A549 (cell line): Measurements from ENCODE around the gene COBLL1. TPM values are rescaled to one million over a fixed set of nuclear protein-coding genes. Genes with fewer than 3 reads are reported as not detected.

Experiments used
- ATAC-seq, 2 experiments: fragments of 200-7000 bp in 1 of 2; fragments of >200 bp in 1 of 2; cut with Nextera tagmentation in 1 of 2; cut with Tn5 transposase in 1 of 2; 3 replicates each; pipeline versions ENCODE4 v1.8.0 to v1.9.1; 2018 to 2020; ENCODE audit warnings: mild to moderate bottlenecking in 1 of 2, moderate library complexity in 1 of 2
- CTCF ChIA-PET: fragments of 300-600 bp; sonication (Branson Sonifier 250); formaldehyde crosslinking; extraction: SDS; loops from one replicate; lab custom pipeline; 2021; ENCODE audit warnings: antibody characterized with exemption, inconsistent platforms; lab: Yijun Ruan, JAX
- POLR2A ChIA-PET: fragments of 350-600 bp; formaldehyde crosslinking; extraction: SDS; loops from one replicate; lab custom pipeline; 2021; ENCODE audit warnings: antibody characterized with exemption, inconsistent platforms; lab: Yijun Ruan, JAX
- DNase-seq, 2 experiments: peaks; one replicate each; pipeline versions ENCODE4 v3.0.0 to v3.0.0-alpha.2; 2011 to 2016; ENCODE audit warnings: low read depth in 1 of 2, low spot score in 1 of 2
- FAIRE-seq: peaks from 2 replicates; lab custom pipeline; 2011; peaks lifted over from hg19 to GRCh38; lab: Jason Lieb, UNC
- H3K27ac ChIP-seq, 2 experiments: fragments of >200 bp; sonication (Bioruptor Twin); formaldehyde crosslinking; 3 replicates each; pipeline ENCODE4 v1.5.1; 2016 to 2017
- H3K4me1 ChIP-seq: fragments of >200 bp; sonication (Bioruptor Twin); formaldehyde crosslinking; 3 replicates; pipeline ENCODE4 v1.6.1; 2016
- H3K4me2 ChIP-seq: fragments of >200 bp; sonication (Bioruptor Twin); formaldehyde crosslinking; 3 replicates; pipeline ENCODE4 v1.6.1; 2016
- H3K4me3 ChIP-seq: fragments of >200 bp; sonication (Bioruptor Twin); formaldehyde crosslinking; 3 replicates; pipeline ENCODE4 v1.5.1; 2016
- H3K9me3 ChIP-seq: fragments of >200 bp; sonication (Bioruptor Twin); formaldehyde crosslinking; 3 replicates; pipeline ENCODE4 v1.6.1; 2016
- BHLHE40 ChIP-seq: IDR thresholded peaks from 2 replicates; pipeline ENCODE4 v1.6.1; 2012; ENCODE audit warnings: low read depth, low read length, inconsistent platforms
- CBX2 ChIP-seq: fragments of 200-600 bp; sonication (generic); IDR thresholded peaks from 2 replicates; pipeline ENCODE4 v1.6.1; 2016; ENCODE audit warnings: low read depth, mild to moderate bottlenecking, borderline replicate concordance
- CEBPB ChIP-seq, 2 experiments: fragments of >200 bp in 1 of 2; sonication (Bioruptor Twin) in 1 of 2; formaldehyde crosslinking in 1 of 2; IDR thresholded peaks; 2 replicates each; pipeline ENCODE4 v1.6.1; 2012 to 2016
- EHF ChIP-seq: fragments of 250-450 bp; sonication (Bioruptor Pico); IDR thresholded peaks from 2 replicates; pipeline ENCODE4 v1.5.0; 2020; ENCODE audit warnings: mild to moderate bottlenecking
- EHMT2 ChIP-seq: fragments of 200-600 bp; sonication (generic); IDR thresholded peaks from 2 replicates; pipeline ENCODE4 v1.6.1; 2016; ENCODE audit warnings: antibody characterized with exemption, low read depth, mild to moderate bottlenecking, moderate library complexity
- EP300 ChIP-seq, 2 experiments: fragments of >200 bp; sonication (Bioruptor Twin); formaldehyde crosslinking; IDR thresholded peaks; 2 replicates in 1 of 2; 3 replicates in 1 of 2; pipeline ENCODE4 v1.6.1; 2016 to 2017
- FOXS1 ChIP-seq: fragments of 250-450 bp; sonication (Bioruptor Pico); IDR thresholded peaks from 2 replicates; pipeline ENCODE4 v1.5.0; 2020; ENCODE audit warnings: mild to moderate bottlenecking, moderate library complexity
- HOXB13 ChIP-seq: fragments of 250-450 bp; sonication (Bioruptor Pico); IDR thresholded peaks from 2 replicates; pipeline ENCODE4 v1.5.0; 2020; ENCODE audit warnings: low read depth, mild to moderate bottlenecking, moderate library complexity
- HOXB5 ChIP-seq: fragments of 250-450 bp; sonication (Bioruptor Pico); IDR thresholded peaks from 2 replicates; pipeline ENCODE4 v1.5.0; 2020; ENCODE audit warnings: mild to moderate bottlenecking, moderate library complexity
- JUN ChIP-seq, 2 experiments: fragments of >200 bp; sonication (Bioruptor Twin); formaldehyde crosslinking; IDR thresholded peaks; 2 replicates in 1 of 2; 3 replicates in 1 of 2; pipeline ENCODE4 v1.6.1; 2016 to 2017
- JUNB ChIP-seq: fragments of >200 bp; sonication (Bioruptor Twin); formaldehyde crosslinking; IDR thresholded peaks from 2 replicates; pipeline ENCODE4 v1.6.1; 2016
- KDM5A ChIP-seq: fragments of 200-600 bp; sonication (generic); IDR thresholded peaks from 2 replicates; pipeline ENCODE4 v1.6.1; 2016; ENCODE audit warnings: antibody characterized with exemption, mild to moderate bottlenecking
- PHF8 ChIP-seq: fragments of 200-600 bp; sonication (generic); IDR thresholded peaks from 2 replicates; pipeline ENCODE4 v1.6.1; 2016; ENCODE audit warnings: low read depth, mild to moderate bottlenecking, antibody characterized with exemption, moderate library complexity, borderline replicate concordance
- POLR2A ChIP-seq: IDR thresholded peaks from 2 replicates; pipeline ENCODE4 v1.6.1; 2012; ENCODE audit warnings: mild to moderate bottlenecking, low read length
- POLR2AphosphoS2 ChIP-seq: conservative IDR thresholded peaks from 2 replicates; pipeline ENCODE4 v1.6.1; 2012; ENCODE audit warnings: low read length, improper control_type of control experiment, inconsistent platforms
- RARB ChIP-seq: fragments of 250-450 bp; sonication (Bioruptor Pico); IDR thresholded peaks from 2 replicates; pipeline ENCODE4 v1.8.0; 2021; ENCODE audit warnings: mild to moderate bottlenecking, moderate library complexity
- RCOR1 ChIP-seq: fragments of 150-350 bp; IDR thresholded peaks from 2 replicates; pipeline ENCODE4 v1.6.1; 2014; ENCODE audit warnings: antibody characterized with exemption, low read length, low read depth
- RFX5 ChIP-seq: fragments of 450-650 bp; IDR thresholded peaks from 2 replicates; pipeline ENCODE4 v1.7.1; 2014; ENCODE audit warnings: antibody characterized with exemption, mild to moderate bottlenecking, moderate library complexity
- TP53 ChIP-seq: fragments of 250-450 bp; sonication (Bioruptor Pico); IDR thresholded peaks from 2 replicates; pipeline ENCODE4 v1.5.0; 2021; ENCODE audit warnings: mild to moderate bottlenecking, moderate library complexity
- ZFP36 ChIP-seq: fragments of 450-650 bp; IDR thresholded peaks from 2 replicates; pipeline ENCODE4 v1.6.1; 2014; ENCODE audit warnings: borderline replicate concordance; ENCODE audit not compliant: partially characterized antibody
- ZNF302 ChIP-seq: fragments of 250-450 bp; sonication (Bioruptor Pico); IDR thresholded peaks from 2 replicates; pipeline ENCODE4 v1.9.0; 2021; ENCODE audit warnings: inconsistent platforms, mild to moderate bottlenecking, moderate library complexity
- ZSCAN20 ChIP-seq: fragments of 250-450 bp; sonication (Bioruptor Pico); IDR thresholded peaks from 2 replicates; pipeline ENCODE4 v1.8.0; 2022; ENCODE audit warnings: mild to moderate bottlenecking, moderate library complexity
- WGBS: methylation state at CpG from one replicate; pipeline ENCODE4 v1.1.6; 2017; ENCODE audit errors: missing lambda C conversion rate; 5-methylcytosine and 5-hydroxymethylcytosine counted together
- polyA plus RNA-seq, 4 experiments: library from polyadenylated mRNA; depleted of rRNA in 3 of 4; stranded (reverse); fragments of >200 nt; fragmentation: RNase III in 1 of 4; extraction: RNeasy Plus Mini Kit Qiagen cat#74134 plus additional on column Dnase treatment in 1 of 4; gene quantifications; 2 replicates in 3 of 4; 3 replicates in 1 of 4; pipeline ENCODE4 v1.2.3, GENCODE V29; 2011 to 2017
- TF ChIP-seq, protein P1 (sequence below): fragments of >200 bp; sonication (Bioruptor Twin); formaldehyde crosslinking; IDR thresholded peaks from 3 replicates; pipeline ENCODE4 v1.5.1; 2016
- TF ChIP-seq, protein P2 (sequence below): fragments of 450-650 bp; IDR thresholded peaks from 2 replicates; pipeline ENCODE4 v1.6.1; 2014; ENCODE audit warnings: antibody characterized with exemption
- TF ChIP-seq, protein P3 (sequence below): IDR thresholded peaks from 2 replicates; pipeline ENCODE4 v1.6.1; 2012
- TF ChIP-seq, protein P4 (sequence below): fragments of 150-350 bp; IDR thresholded peaks from 2 replicates; pipeline ENCODE4 v1.6.1; 2014; ENCODE audit warnings: low read depth, mild to moderate bottlenecking, low read length
- TF ChIP-seq, protein P5 (sequence below): fragments of 250-450 bp; sonication (Bioruptor Pico); IDR thresholded peaks from 2 replicates; pipeline ENCODE4 v1.5.0; 2020; ENCODE audit warnings: low read depth, mild to moderate bottlenecking, moderate library complexity
- TF ChIP-seq, protein P6 (sequence below): fragments of >200 bp; sonication (Bioruptor Twin); formaldehyde crosslinking; IDR thresholded peaks from 2 replicates; pipeline ENCODE4 v1.6.1; 2016
- TF ChIP-seq, protein P7 (sequence below): fragments of >200 bp; sonication (Bioruptor Twin); formaldehyde crosslinking; IDR thresholded peaks from 3 replicates; pipeline ENCODE4 v1.6.1; 2016

The COBLL1 gene
- polyA plus RNA-seq, 2 of the 4 experiments (the other 2 are of a cell fraction), result 2.6 to 5.3 TPM

DNA sequence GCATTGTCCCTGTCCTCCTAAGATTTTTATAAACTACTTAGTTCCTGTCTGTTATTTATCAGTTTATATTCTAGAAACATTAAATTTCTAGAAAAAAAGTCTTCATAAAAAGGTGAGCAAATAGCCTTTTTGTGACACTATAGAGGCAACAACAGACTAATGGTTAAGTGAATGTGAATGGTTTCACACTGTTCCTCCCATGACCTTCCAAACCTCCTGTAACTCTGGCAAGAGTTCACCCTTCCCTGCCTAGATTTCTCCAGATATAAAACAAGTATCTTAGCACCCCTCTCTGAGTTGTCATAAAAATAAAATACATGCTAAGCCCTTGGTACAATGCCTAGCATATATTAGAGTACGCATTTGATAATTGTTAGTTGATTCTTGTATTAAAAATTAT is 29.2 kb downstream of the COBLL1 start:
- no peak for FAIRE-seq
- ChIA-PET CTCF (no interaction called here), POLR2A (no interaction called here)
- DNase-seq, result no peak
- no peak overlapping the region for H3K4me3 ChIP-seq
- H3K9me3 ChIP-seq, result no peaks in the 10 kb centered on the region
- H3K4me1 ChIP-seq, result peaks cover 5% of the 10 kb centered on the region; the same call in 2 of the 3 replicates
- H3K27ac ChIP-seq, result no peak overlapping the region
- H3K4me2 ChIP-seq, result no peak overlapping the region
- WGBS, result 97% methylated on average over 1 of the region's 1 CpG
- TF ChIP-seq RARB (no peak), ZFP36 (no peak), KDM5A (no peak), RFX5 (no peak), FOXS1 (CRISPR knock-in tag) (no peak), BHLHE40 (no peak), ZNF302 (CRISPR knock-in tag) (no peak), JUNB (no peak), CBX2 (no peak), TP53 (CRISPR knock-in tag) (no peak), EHF (CRISPR knock-in tag) (no peak), ZSCAN20 (no peak)
- TF ChIP-seq, protein P1, sequence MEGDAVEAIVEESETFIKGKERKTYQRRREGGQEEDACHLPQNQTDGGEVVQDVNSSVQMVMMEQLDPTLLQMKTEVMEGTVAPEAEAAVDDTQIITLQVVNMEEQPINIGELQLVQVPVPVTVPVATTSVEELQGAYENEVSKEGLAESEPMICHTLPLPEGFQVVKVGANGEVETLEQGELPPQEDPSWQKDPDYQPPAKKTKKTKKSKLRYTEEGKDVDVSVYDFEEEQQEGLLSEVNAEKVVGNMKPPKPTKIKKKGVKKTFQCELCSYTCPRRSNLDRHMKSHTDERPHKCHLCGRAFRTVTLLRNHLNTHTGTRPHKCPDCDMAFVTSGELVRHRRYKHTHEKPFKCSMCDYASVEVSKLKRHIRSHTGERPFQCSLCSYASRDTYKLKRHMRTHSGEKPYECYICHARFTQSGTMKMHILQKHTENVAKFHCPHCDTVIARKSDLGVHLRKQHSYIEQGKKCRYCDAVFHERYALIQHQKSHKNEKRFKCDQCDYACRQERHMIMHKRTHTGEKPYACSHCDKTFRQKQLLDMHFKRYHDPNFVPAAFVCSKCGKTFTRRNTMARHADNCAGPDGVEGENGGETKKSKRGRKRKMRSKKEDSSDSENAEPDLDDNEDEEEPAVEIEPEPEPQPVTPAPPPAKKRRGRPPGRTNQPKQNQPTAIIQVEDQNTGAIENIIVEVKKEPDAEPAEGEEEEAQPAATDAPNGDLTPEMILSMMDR, result no peak
- TF ChIP-seq, protein P2, sequence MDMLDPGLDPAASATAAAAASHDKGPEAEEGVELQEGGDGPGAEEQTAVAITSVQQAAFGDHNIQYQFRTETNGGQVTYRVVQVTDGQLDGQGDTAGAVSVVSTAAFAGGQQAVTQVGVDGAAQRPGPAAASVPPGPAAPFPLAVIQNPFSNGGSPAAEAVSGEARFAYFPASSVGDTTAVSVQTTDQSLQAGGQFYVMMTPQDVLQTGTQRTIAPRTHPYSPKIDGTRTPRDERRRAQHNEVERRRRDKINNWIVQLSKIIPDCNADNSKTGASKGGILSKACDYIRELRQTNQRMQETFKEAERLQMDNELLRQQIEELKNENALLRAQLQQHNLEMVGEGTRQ, result no peak
- TF ChIP-seq, protein P3, sequence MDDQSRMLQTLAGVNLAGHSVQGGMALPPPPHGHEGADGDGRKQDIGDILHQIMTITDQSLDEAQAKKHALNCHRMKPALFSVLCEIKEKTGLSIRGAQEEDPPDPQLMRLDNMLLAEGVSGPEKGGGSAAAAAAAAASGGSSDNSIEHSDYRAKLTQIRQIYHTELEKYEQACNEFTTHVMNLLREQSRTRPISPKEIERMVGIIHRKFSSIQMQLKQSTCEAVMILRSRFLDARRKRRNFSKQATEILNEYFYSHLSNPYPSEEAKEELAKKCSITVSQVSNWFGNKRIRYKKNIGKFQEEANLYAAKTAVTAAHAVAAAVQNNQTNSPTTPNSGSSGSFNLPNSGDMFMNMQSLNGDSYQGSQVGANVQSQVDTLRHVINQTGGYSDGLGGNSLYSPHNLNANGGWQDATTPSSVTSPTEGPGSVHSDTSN, result no peak
- TF ChIP-seq, protein P4, sequence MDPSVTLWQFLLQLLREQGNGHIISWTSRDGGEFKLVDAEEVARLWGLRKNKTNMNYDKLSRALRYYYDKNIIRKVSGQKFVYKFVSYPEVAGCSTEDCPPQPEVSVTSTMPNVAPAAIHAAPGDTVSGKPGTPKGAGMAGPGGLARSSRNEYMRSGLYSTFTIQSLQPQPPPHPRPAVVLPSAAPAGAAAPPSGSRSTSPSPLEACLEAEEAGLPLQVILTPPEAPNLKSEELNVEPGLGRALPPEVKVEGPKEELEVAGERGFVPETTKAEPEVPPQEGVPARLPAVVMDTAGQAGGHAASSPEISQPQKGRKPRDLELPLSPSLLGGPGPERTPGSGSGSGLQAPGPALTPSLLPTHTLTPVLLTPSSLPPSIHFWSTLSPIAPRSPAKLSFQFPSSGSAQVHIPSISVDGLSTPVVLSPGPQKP, result no peak
- no peak for ATAC-seq

DNA sequence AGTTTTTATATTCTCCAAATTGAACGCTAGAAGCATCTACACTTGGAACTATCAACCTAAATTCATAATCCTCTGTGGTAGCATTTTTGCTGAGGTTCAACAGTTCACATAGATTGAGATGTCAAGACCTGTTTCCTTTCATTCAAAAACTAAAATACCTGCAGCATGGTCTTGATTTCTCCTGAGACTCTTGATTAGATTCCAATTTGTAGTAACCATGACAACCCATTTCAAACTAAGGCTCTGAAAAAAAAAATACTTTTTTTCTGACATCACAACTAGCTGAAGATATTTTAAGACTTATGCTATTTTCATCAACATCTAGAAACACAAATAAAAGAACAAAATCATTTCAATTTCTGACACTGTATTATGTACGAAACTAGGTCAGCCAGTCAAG is 29.8 kb downstream of the COBLL1 start:
- WGBS, result 92% methylated on average over 2 of the region's 2 CpGs
- FAIRE-seq (no peak), ATAC-seq (no peak), DNase-seq (no peak)
- Histone ChIP-seq H3K4me3 (no peak overlapping the region), H3K9me3 (no peaks in the 10 kb centered on the region), H3K27ac (no peak overlapping the region), H3K4me2 (no peak overlapping the region), H3K4me1 (peaks cover 5% of the 10 kb centered on the region; the same call in 2 of the 3 replicates)
- ChIA-PET CTCF (no interaction called here), POLR2A (no interaction called here)
- TF ChIP-seq, protein P1, result no peak
- TF ChIP-seq RARB (no peak), EP300 (IDR thresholded peaks at IDR 0.05) (no peak), JUNB (no peak), POLR2AphosphoS2 (no peak), PHF8 (no peak), EHMT2 (no peak), HOXB13 (CRISPR knock-in tag) (no peak), HOXB5 (CRISPR knock-in tag) (no peak), RCOR1 (no peak), ZSCAN20 (no peak), CEBPB (IDR thresholded peaks at IDR 0.05) (no peak), JUN (IDR thresholded peaks at IDR 0.05) (no peak), POLR2A (no peak)
- TF ChIP-seq, protein P5, sequence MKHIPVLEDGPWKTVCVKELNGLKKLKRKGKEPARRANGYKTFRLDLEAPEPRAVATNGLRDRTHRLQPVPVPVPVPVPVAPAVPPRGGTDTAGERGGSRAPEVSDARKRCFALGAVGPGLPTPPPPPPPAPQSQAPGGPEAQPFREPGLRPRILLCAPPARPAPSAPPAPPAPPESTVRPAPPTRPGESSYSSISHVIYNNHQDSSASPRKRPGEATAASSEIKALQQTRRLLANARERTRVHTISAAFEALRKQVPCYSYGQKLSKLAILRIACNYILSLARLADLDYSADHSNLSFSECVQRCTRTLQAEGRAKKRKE (CRISPR knock-in tag), result no peak
- TF ChIP-seq, protein P6, sequence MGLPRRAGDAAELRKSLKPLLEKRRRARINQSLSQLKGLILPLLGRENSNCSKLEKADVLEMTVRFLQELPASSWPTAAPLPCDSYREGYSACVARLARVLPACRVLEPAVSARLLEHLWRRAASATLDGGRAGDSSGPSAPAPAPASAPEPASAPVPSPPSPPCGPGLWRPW, result no peak
- TF ChIP-seq, protein P7, sequence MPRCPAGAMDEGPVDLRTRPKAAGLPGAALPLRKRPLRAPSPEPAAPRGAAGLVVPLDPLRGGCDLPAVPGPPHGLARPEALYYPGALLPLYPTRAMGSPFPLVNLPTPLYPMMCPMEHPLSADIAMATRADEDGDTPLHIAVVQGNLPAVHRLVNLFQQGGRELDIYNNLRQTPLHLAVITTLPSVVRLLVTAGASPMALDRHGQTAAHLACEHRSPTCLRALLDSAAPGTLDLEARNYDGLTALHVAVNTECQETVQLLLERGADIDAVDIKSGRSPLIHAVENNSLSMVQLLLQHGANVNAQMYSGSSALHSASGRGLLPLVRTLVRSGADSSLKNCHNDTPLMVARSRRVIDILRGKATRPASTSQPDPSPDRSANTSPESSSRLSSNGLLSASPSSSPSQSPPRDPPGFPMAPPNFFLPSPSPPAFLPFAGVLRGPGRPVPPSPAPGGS, result no peak
